B cell (primary cell): ENCODE results near the gene VILL. TPM values are rescaled to one million over a fixed set of nuclear protein-coding genes. Genes with fewer than 3 reads are reported as not detected.

Experiments used
- ATAC-seq: fragments of 200-7000 bp; cut with Tn5 transposase; one replicate; pipeline ENCODE4 v1.10.0; 2021; ENCODE audit warnings: low read depth, mild to moderate bottlenecking, moderate number of reproducible peaks, moderate library complexity
- CTCF ChIA-PET: fragments of 350-600 bp; sonication (Branson Sonifier 250); formaldehyde crosslinking; loops from one replicate; lab custom pipeline; 2021; ENCODE audit warnings: antibody characterized with exemption, inconsistent platforms; lab: Charles Lee
- POLR2A ChIA-PET: fragments of 350-600 bp; sonication (Branson Sonifier 250); formaldehyde crosslinking; loops from one replicate; lab custom pipeline; 2021; ENCODE audit warnings: antibody characterized with exemption; lab: Charles Lee
- DNase-seq: peaks from one replicate; pipeline ENCODE4 v3.0.0; 2013
- H2AFZ ChIP-seq: 2 replicates; pipeline ENCODE4 v1.6.1; 2012; ENCODE audit warnings: mild to moderate bottlenecking, low read depth, low read length; ENCODE audit not compliant: insufficient read depth, poor library complexity, severe bottlenecking
- H3K27ac ChIP-seq, 2 donors: 1 replicate in 1 of 2; 2 replicates in 1 of 2; pipeline ENCODE4 v1.5.1; 2012 to 2013; ENCODE audit warnings: low read length in 2 of 2, mild to moderate bottlenecking in 2 of 2, moderate library complexity in 1 of 2
- H3K27me3 ChIP-seq, 4 experiments: fragments of 200-600 bp in 1 of 4; sonication (generic) in 1 of 4; replicated peaks in 1 of 4; 1 replicate in 2 of 4; 2 replicates in 2 of 4; pipeline versions ENCODE4 v1.6.1 to v1.7.0; 2013 to 2016; ENCODE audit warnings: low read length in 3 of 4, mild to moderate bottlenecking in 2 of 4, mixed read lengths in 1 of 4, moderate library complexity in 1 of 4; ENCODE audit not compliant: insufficient read depth in 4 of 4, control insufficient read depth in 3 of 4; ENCODE audit errors: control extremely low read depth in 1 of 4
- H3K36me3 ChIP-seq, 2 experiments: replicated peaks in 1 of 2; 1 replicate in 1 of 2; 2 replicates in 1 of 2; pipeline versions ENCODE4 v1.6.1 to v1.7.1; 2013; ENCODE audit warnings: low read length in 1 of 2; ENCODE audit not compliant: insufficient read depth in 2 of 2, control insufficient read depth in 1 of 2; ENCODE audit errors: control extremely low read depth in 1 of 2, extremely low read depth in 1 of 2
- H3K4me1 ChIP-seq, 2 donors: fragments of 200-600 bp in 1 of 2; sonication (generic) in 1 of 2; 1 replicate in 1 of 2; 2 replicates in 1 of 2; pipeline versions ENCODE4 v1.5.1 to v1.6.1; 2013 to 2017; ENCODE audit warnings: low read length in 2 of 2; ENCODE audit not compliant: control insufficient read depth in 2 of 2, insufficient read depth in 2 of 2
- H3K4me2 ChIP-seq: replicated peaks from 2 replicates; pipeline ENCODE3; 2012; ENCODE audit warnings: mild to moderate bottlenecking, low read depth, low read length; ENCODE audit not compliant: poor library complexity, severe bottlenecking
- H3K4me3 ChIP-seq, 5 experiments: fragments of 200-600 bp in 1 of 5; sonication (generic) in 1 of 5; 1 replicate in 3 of 5; 2 replicates in 2 of 5; pipeline versions ENCODE4 v1.5.1 to v1.7.0; 2011 to 2016; ENCODE audit warnings: low read length in 4 of 5, mild to moderate bottlenecking in 4 of 5, low read depth in 2 of 5, control low read depth in 1 of 5, moderate library complexity in 1 of 5; ENCODE audit not compliant: insufficient read depth in 1 of 5; ENCODE audit errors: control extremely low read depth in 1 of 5, extremely low read depth in 1 of 5
- H3K79me2 ChIP-seq: fragments of 200-600 bp; sonication (generic); one replicate; pipeline ENCODE4 v1.6.0; 2016; ENCODE audit warnings: low read length; ENCODE audit not compliant: control insufficient read depth, insufficient read depth
- H3K9ac ChIP-seq: fragments of 200-600 bp; sonication (generic); 2 replicates; pipeline ENCODE4 v1.6.1; 2017; ENCODE audit warnings: mild to moderate bottlenecking, low read length, moderate library complexity
- H3K9me3 ChIP-seq, 3 donors: one replicate each; pipeline versions ENCODE4 v1.6.1 to v1.7.1; 2013; ENCODE audit warnings: low read length in 2 of 3; ENCODE audit not compliant: control insufficient read depth in 2 of 3, insufficient read depth in 1 of 3; ENCODE audit errors: control extremely low read depth in 1 of 3
- H4K20me1 ChIP-seq: 2 replicates; pipeline ENCODE4 v1.6.0; 2012; ENCODE audit warnings: mild to moderate bottlenecking, low read length; ENCODE audit not compliant: insufficient read depth, control insufficient read depth, poor library complexity, severe bottlenecking
- H3K27ac Mint-ChIP-seq: one replicate; pipeline ENCODE4 v1.8.0; 2021; ENCODE audit warnings: mixed read lengths
- H3K27me3 Mint-ChIP-seq: one replicate; pipeline ENCODE4 v1.8.0; 2021; ENCODE audit warnings: mixed read lengths
- H3K4me1 Mint-ChIP-seq: one replicate; pipeline ENCODE4 v1.8.0; 2021; ENCODE audit warnings: mixed read lengths
- H3K4me3 Mint-ChIP-seq: one replicate; pipeline ENCODE4 v1.8.0; 2021; ENCODE audit warnings: mixed read lengths
- H3K9me3 Mint-ChIP-seq: one replicate; pipeline ENCODE4 v1.8.0; 2022; ENCODE audit warnings: mixed read lengths; ENCODE audit not compliant: insufficient read depth
- EZH2 ChIP-seq: IDR thresholded peaks from 2 replicates; pipeline ENCODE4 v1.6.1; 2012; ENCODE audit warnings: borderline replicate concordance, low read depth, mild to moderate bottlenecking, moderate library complexity, low read length; ENCODE audit not compliant: insufficient read depth, poor library complexity, severe bottlenecking
- WGBS: methylation state at CpG from one replicate; pipeline ENCODE4 v1.1.5; 2013; ENCODE audit warnings: missing lambda C conversion rate; ENCODE audit not compliant: insufficient coverage; 5-methylcytosine and 5-hydroxymethylcytosine counted together
- intact Hi-C: fragments of 100-400 bp; cut with micrococcal nuclease; formaldehyde crosslinking; loops from one replicate; pipeline ENCODE4 v1.10.0; 2022
- polyA plus RNA-seq: library from polyadenylated mRNA; depleted of rRNA; stranded (reverse); fragments of >200 nt; gene quantifications from 2 replicates; pipeline ENCODE4 v1.2.3, GENCODE V29; 2012
- total RNA-seq, 2 donors: library from RNA; stranded (reverse); fragments of 120-200 nt in 1 of 2; gene quantifications; 1 replicate in 1 of 2; 2 replicates in 1 of 2; pipeline versions ENCODE4 v1.2.3 to v1.2.4, GENCODE V29; 2013 to 2022
- TF ChIP-seq, protein P1 (sequence below): fragments of 200-600 bp; IDR thresholded peaks from one replicate; pipeline ENCODE4 v1.8.0; 2022; ENCODE audit warnings: antibody characterized with exemption, mild to moderate bottlenecking

The VILL gene
- total and polyA plus RNA-seq, 2 donors (not counting 1 experiment from before 2014, with no cell fraction given) = 35.2 to 46.4 TPM

DNA sequence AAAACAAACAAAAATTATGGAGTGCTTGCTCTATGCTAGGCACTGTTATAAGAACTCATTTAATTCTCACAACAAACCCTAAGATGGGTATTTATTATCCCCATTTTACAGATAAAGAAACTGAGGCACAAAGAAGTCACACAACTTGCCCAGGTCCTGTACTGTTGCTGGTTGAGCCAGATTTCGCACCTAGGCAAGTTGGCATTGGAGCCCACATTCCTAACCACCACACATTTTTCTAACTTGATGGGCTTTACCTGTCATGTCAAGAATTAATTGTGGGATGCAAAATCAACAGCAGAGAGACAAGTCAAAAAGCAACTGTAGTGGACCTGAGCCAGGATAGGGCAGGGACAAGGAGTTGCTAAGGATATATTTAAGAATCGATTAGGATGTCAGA, 47.9 kb upstream of the VILL start:
- Histone ChIP-seq H3K9ac (no peak overlapping the region), H2AFZ (no peak overlapping the region), H3K36me3 (no peaks in the 10 kb centered on the region), H3K79me2 (no peaks in the 10 kb centered on the region), H3K9me3 (no peaks in the 10 kb centered on the region), H3K4me3 (no peak overlapping the region), H3K4me2 (no peak overlapping the region), H3K27me3 (peaks cover 0 to 3% (median 0%) of the 10 kb centered on the region in 4 experiments), H3K27ac (no peak overlapping the region), H3K4me1 (no peaks in the 10 kb centered on the region), H4K20me1 (no peaks in the 10 kb centered on the region)
- intact Hi-C loops = no loop called here
- H3K4me1 Mint-ChIP-seq = no peaks in the 10 kb centered on the region
- ATAC-seq = no peak
- peaks cover 3% of the 10 kb centered on the region for H3K27me3 Mint-ChIP-seq
- 85% methylated on average over 1 of the region's 2 CpGs for WGBS
- no peak overlapping the region for H3K4me3 Mint-ChIP-seq
- TF ChIP-seq, protein P1, sequence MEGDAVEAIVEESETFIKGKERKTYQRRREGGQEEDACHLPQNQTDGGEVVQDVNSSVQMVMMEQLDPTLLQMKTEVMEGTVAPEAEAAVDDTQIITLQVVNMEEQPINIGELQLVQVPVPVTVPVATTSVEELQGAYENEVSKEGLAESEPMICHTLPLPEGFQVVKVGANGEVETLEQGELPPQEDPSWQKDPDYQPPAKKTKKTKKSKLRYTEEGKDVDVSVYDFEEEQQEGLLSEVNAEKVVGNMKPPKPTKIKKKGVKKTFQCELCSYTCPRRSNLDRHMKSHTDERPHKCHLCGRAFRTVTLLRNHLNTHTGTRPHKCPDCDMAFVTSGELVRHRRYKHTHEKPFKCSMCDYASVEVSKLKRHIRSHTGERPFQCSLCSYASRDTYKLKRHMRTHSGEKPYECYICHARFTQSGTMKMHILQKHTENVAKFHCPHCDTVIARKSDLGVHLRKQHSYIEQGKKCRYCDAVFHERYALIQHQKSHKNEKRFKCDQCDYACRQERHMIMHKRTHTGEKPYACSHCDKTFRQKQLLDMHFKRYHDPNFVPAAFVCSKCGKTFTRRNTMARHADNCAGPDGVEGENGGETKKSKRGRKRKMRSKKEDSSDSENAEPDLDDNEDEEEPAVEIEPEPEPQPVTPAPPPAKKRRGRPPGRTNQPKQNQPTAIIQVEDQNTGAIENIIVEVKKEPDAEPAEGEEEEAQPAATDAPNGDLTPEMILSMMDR = no peak
- TF ChIP-seq EZH2 = no peak
- POLR2A ChIA-PET = no interaction called here
- no peak overlapping the region for H3K27ac Mint-ChIP-seq
- DNase-seq = no peak
- no peaks in the 10 kb centered on the region for H3K9me3 Mint-ChIP-seq
- CTCF ChIA-PET = no interaction called here

DNA sequence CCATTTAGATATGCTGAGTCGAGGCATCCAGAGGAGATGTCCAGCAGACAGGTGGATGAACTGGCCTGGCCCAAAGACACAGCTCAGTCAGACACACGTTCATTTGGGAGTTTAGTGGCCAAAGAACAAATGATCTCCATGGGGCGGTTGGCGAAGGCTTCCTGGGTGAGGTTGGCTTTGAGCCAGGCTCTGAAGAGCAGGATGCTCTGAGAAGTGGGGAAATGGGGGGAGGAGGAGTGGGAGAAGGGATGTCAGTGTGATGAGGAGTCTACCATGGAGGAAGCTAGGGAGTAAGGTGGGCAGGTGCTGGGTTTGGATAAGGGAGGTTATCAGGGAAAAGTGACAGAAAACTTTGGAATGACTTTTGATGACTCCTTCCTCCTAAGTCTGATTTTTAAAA, 47.5 kb upstream of the VILL start:
- no peaks in the 10 kb centered on the region for H3K4me1 Mint-ChIP-seq
- DNase-seq = no peak
- Histone ChIP-seq H2AFZ (no peak overlapping the region), H3K4me3 (no peak overlapping the region), H3K27me3 (peaks cover 0 to 3% (median 0%) of the 10 kb centered on the region in 4 experiments), H4K20me1 (no peaks in the 10 kb centered on the region), H3K4me2 (no peak overlapping the region), H3K9me3 (no peaks in the 10 kb centered on the region), H3K4me1 (no peaks in the 10 kb centered on the region), H3K9ac (no peak overlapping the region), H3K27ac (no peak overlapping the region), H3K79me2 (no peaks in the 10 kb centered on the region), H3K36me3 (no peaks in the 10 kb centered on the region)
- 98% methylated on average over 4 of the region's 4 CpGs for whole genome bisulfite sequencing
- CTCF ChIA-PET = no interaction called here
- H3K4me3 Mint-ChIP-seq = no peak overlapping the region
- TF ChIP-seq EZH2 = no peak
- TF ChIP-seq, protein P1 = no peak
- POLR2A ChIA-PET = no interaction called here
- H3K27me3 Mint-ChIP-seq = peaks cover 3% of the 10 kb centered on the region
- no peak overlapping the region for H3K27ac Mint-ChIP-seq
- no peaks in the 10 kb centered on the region for H3K9me3 Mint-ChIP-seq
- intact Hi-C loops = no loop called here
- no peak for ATAC-seq
